GM19240 (cell line): Measurements from ENCODE around the gene ATP2B2.

ENCODE experiments used
- DNase-seq: peaks from one replicate; pipeline ENCODE4 v3.0.0; 2011; ENCODE audit warnings: low spot score; ENCODE audit not compliant: insufficient read length

The ATP2B2 gene

DNA sequence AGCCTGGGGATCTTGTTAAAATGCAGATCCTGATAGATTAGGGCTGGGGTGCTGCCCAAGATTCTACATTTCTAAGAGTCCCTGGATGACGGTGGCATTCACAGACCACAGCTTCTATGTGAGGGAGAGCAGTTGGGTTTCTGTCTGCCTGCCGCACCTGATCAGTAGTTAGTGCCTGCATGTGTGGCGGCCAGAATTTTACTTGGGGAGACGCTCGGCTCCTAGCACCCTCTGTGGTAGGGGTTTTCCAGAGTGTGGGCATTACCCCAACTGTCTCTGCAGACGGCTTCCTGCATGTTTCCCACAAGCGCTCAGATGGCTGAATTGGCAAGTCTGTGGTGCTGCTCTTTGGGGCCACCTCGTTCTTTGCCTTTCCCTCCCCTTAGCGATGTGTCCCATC, 220.9 kb downstream of the ATP2B2 start:
- no peak for DNase-seq

DNA sequence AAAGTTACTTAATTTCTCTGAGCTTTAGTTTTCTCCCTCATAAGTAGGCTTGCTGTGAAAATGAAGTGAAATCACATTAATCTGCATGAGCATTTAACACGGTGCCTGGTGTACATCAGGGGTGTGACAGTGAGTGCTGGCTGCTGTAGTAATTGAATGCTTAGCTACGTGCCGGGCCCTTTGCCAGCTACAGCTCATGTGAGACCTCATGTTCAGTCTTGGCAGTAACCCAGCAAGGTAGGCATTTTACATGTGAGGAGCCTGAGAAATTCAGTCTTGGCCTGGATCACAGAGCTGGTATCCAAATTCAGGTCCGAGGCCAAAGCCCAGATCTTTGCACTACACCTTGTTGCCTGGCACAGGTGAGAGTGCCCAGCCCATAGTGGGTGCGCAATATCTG, 221.7 kb downstream of the ATP2B2 start:
- DNase-seq = no peak

GRCh38 chr3:10281951-10282350, 223.4 kb downstream of the ATP2B2 start:
- no peak for DNase-seq

- DNase-seq = no peak
Measured at GRCh38 chr3:10280571-10280970, 224.8 kb downstream of the ATP2B2 start.

DNA sequence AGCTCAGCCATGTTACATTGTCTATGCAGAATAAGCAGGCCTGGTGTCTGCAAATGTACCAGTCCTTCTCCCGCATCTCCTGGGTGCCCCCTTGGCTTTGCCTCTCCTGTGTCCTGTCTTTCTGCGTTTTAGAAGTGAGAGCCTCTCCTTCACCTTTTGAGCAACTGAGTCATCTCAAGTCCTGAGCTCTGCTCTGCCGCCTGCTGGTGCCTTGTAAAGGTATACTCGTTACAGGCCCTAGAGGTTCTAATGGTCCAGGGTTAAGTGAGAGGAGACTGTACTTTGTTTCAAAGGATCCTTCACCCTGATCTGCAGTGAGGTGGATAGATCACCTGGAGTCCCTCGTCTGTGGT, 225.2 kb downstream of the ATP2B2 start:
- no peak for DNase-seq

GRCh38 chr3:10279384-10280176, 225.8 kb downstream of the ATP2B2 start:
- DNase-seq = no peak

GRCh38 chr3:10278501-10278900, 226.9 kb downstream of the ATP2B2 start:
- no peak for DNase-seq

DNA sequence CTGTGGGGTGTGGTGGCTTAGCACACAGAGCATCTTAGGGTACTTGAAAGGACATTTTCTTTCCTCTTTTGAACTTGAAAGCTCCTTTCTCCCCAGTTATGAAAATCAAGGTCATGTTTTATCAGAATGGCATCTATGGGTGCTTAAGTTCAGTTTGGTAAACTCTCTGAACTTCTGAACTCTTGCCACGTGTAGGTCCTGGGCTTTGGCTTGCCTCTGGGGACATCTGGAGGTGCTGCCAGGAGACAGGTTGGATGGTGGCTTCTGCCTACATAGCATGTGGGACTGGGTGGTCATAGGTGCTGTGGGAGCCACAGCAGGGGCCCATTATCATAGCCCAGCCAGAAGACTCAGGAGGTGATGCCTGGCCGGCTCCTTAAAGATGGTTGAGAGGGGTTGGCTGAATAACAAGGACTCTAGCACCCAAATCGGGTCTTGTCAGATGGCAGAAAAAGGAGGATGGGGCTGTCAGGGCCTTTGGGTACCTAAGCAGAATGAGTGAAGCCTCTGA, 228.2 kb downstream of the ATP2B2 start:
- DNase-seq = no peak

DNA sequence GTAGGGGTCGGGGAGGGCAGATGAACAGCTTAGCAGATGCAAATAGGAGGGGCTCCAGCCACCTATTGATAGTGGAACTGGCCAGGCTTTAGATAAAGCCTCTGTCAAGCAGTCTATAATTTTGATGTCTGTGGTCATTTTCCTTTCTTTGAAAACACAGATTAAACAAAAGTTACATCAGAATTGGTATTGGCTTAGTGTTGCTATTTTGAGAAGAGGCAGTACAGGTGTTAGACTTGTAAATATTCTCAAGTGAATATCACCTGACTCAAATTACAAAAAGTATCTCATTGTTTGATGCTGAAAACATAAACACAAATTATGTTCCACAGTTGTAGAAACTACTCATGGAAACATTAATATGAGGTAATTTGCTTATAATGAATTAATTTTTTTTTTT, 230.8 kb downstream of the ATP2B2 start:
- DNase-seq = no peak
